ENCODE results near the gene KCNIP3.
"Not testable (repeated sequence)": the region's sequence is repeated elsewhere in the genome, so short reads cannot be mapped to it uniquely, and the experiment has no call there.

DNA sequence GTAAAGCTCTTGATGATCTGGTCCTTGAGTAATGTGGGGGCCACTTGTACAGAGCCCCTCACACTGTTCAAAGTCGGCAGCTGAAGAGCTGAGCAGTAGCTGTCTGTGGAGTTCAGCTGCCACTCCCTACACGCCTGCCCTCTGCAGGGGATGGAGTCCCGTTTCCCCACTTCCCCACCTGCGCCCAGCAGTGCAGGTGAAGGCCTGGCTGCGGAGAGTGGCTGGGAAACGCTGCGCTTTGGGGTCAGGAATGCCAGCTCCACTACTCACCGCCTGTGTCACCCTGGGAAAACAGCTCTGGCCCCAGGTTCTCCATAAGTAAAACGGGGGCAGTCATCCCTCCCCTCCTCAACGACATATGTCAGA is 104.8 kb downstream of the KCNIP3 start:
- not testable (repeated sequence) for TF ChIP-seq POLR2A (IDR thresholded peaks at IDR 0.05)
- TF ChIP-seq, protein P1, sequence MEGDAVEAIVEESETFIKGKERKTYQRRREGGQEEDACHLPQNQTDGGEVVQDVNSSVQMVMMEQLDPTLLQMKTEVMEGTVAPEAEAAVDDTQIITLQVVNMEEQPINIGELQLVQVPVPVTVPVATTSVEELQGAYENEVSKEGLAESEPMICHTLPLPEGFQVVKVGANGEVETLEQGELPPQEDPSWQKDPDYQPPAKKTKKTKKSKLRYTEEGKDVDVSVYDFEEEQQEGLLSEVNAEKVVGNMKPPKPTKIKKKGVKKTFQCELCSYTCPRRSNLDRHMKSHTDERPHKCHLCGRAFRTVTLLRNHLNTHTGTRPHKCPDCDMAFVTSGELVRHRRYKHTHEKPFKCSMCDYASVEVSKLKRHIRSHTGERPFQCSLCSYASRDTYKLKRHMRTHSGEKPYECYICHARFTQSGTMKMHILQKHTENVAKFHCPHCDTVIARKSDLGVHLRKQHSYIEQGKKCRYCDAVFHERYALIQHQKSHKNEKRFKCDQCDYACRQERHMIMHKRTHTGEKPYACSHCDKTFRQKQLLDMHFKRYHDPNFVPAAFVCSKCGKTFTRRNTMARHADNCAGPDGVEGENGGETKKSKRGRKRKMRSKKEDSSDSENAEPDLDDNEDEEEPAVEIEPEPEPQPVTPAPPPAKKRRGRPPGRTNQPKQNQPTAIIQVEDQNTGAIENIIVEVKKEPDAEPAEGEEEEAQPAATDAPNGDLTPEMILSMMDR (IDR thresholded peaks at IDR 0.05): not testable (repeated sequence)

Data from esophagus squamous epithelium (tissue), 4 donors.